DND-41 (cell line): Measurements from ENCODE around the gene COL19A1.

Experiments used
- ATAC-seq: fragments of 200-7000 bp; cut with Tn5 transposase; 3 replicates; pipeline ENCODE4 v1.9.1; 2021; ENCODE audit warnings: low read depth; ENCODE audit not compliant: insufficient read depth
- DNase-seq: peaks from one replicate; pipeline ENCODE4 v3.0.0-alpha.2; 2020
- H2AFZ ChIP-seq: 2 replicates; pipeline ENCODE4 v1.6.0; 2012; ENCODE audit warnings: low read depth, low read length
- H3K27ac ChIP-seq: 2 replicates; pipeline ENCODE4 v1.5.1; 2012; ENCODE audit warnings: low read length, inconsistent platforms
- H3K27me3 ChIP-seq: fragments of 200-600 bp; sonication (generic); 2 replicates; pipeline ENCODE4 v1.6.0; 2012; ENCODE audit warnings: low read length, mild to moderate bottlenecking, inconsistent platforms; ENCODE audit not compliant: insufficient read depth, poor library complexity
- H3K36me3 ChIP-seq: 2 replicates; pipeline ENCODE4 v1.5.1; 2012; ENCODE audit warnings: low read length, inconsistent platforms; ENCODE audit not compliant: insufficient read depth
- H3K4me1 ChIP-seq: 2 replicates; pipeline ENCODE4 v1.5.1; 2012; ENCODE audit warnings: mild to moderate bottlenecking, low read length; ENCODE audit not compliant: insufficient read depth
- H3K4me2 ChIP-seq: 2 replicates; pipeline ENCODE4 v1.6.0; 2012; ENCODE audit warnings: mild to moderate bottlenecking, moderate library complexity, low read length, inconsistent platforms; ENCODE audit not compliant: insufficient read depth
- H3K4me3 ChIP-seq, 2 experiments: fragments of 200-600 bp in 1 of 2; shearing (Covaris generic) in 1 of 2; 2 replicates each; pipeline ENCODE4 v1.5.1; 2012 to 2016; ENCODE audit warnings: inconsistent platforms in 2 of 2, low read length in 2 of 2, mild to moderate bottlenecking in 2 of 2, low read depth in 1 of 2, moderate library complexity in 1 of 2
- H3K79me2 ChIP-seq: 2 replicates; pipeline ENCODE4 v1.6.0; 2012; ENCODE audit warnings: low read length, inconsistent platforms; ENCODE audit not compliant: insufficient read depth
- H3K9ac ChIP-seq: 2 replicates; pipeline ENCODE4 v1.6.0; 2012; ENCODE audit warnings: low read depth, mild to moderate bottlenecking, inconsistent platforms, low read length, moderate library complexity
- H3K9me3 ChIP-seq: 2 replicates; pipeline ENCODE4 v1.5.1; 2012; ENCODE audit warnings: low read length, moderate library complexity, mild to moderate bottlenecking, inconsistent platforms; ENCODE audit not compliant: insufficient read depth, severe bottlenecking
- H4K20me1 ChIP-seq: 2 replicates; pipeline ENCODE4 v1.6.0; 2012; ENCODE audit warnings: low read length; ENCODE audit not compliant: insufficient read depth
- EZH2 ChIP-seq: IDR thresholded peaks from 3 replicates; pipeline ENCODE4 v1.6.1; 2012; ENCODE audit warnings: borderline replicate concordance, low read depth, mild to moderate bottlenecking, moderate library complexity, low read length, inconsistent platforms; ENCODE audit not compliant: severe bottlenecking
- TF ChIP-seq, protein P1 (sequence below): IDR thresholded peaks from 2 replicates; pipeline ENCODE4 v1.5.1; 2012; ENCODE audit warnings: borderline replicate concordance, low read length, moderate library complexity, mild to moderate bottlenecking; ENCODE audit not compliant: poor library complexity, severe bottlenecking; ENCODE audit errors: extremely low read depth

COL19A1 gene

DNA sequence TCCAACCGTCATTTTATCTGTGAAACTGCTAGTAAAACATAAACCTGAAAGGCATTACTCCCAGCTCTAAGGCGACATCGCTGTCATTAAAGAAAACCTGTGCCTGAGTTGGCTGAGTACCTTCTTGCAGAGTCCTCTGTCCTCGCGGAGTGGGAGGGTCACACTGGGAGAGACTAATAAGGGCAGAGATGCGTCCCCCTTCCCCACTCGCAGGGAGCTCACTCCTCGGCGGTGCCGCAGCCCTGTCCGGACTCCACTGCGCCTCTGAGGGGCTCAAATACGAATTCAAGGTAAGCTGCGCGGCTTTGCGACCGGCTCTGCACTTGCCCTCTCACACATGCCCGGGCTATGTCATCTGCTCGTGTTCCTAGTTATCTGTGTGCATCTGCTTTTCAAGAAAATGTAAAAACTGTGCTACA lies at the start of gene COL19A1:
Gene COL19A1, plus strand, starts transcription at position 206 of the 419 bp plus-strand sequence. CDS start 13,012 bp downstream, outside the sequence.
- no peak for DNase-seq
- Histone ChIP-seq H3K9me3 (no peaks in the 10 kb centered on the region), H3K4me3 (no peak within 1 kb of the TSS), H3K4me1 (no peaks in the 10 kb centered on the region), H3K79me2 (no peaks in the 10 kb centered on the region), H4K20me1 (no peaks in the 10 kb centered on the region), H3K9ac (no peak within 1 kb of the TSS), H3K27ac (no peak within 1 kb of the TSS), H3K4me2 (no peak within 1 kb of the TSS), H2AFZ (no peak within 1 kb of the TSS), H3K27me3 (no peaks in the 10 kb centered on the region), H3K36me3 (no peaks in the 10 kb centered on the region)
- TF ChIP-seq, protein P1, sequence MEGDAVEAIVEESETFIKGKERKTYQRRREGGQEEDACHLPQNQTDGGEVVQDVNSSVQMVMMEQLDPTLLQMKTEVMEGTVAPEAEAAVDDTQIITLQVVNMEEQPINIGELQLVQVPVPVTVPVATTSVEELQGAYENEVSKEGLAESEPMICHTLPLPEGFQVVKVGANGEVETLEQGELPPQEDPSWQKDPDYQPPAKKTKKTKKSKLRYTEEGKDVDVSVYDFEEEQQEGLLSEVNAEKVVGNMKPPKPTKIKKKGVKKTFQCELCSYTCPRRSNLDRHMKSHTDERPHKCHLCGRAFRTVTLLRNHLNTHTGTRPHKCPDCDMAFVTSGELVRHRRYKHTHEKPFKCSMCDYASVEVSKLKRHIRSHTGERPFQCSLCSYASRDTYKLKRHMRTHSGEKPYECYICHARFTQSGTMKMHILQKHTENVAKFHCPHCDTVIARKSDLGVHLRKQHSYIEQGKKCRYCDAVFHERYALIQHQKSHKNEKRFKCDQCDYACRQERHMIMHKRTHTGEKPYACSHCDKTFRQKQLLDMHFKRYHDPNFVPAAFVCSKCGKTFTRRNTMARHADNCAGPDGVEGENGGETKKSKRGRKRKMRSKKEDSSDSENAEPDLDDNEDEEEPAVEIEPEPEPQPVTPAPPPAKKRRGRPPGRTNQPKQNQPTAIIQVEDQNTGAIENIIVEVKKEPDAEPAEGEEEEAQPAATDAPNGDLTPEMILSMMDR, result no peak
- TF ChIP-seq EZH2, result no peak
- no peak for ATAC-seq

DNA sequence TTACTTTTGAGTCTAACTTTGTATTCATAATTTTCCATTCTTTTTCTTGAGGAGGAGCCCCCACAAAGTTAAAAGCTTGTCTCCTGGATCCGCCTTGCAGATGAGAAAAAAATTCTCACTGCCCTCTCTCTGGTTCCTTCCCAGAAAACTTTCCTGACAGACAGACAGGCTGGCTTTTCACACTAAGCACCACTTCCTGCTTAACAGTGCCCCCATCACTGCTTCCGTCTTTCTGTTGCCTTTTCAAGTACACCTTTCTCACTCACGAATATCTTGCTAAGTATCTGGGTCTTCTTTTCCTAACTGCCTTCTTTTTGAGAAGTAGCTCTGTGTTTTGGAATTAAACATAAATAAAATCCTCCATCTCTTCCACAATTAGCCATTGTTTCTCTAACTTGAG lies 49.8 kb upstream of the COL19A1 start:
- Histone ChIP-seq H3K27ac (no peak overlapping the region), H3K4me3 (no peak overlapping the region)

DNA sequence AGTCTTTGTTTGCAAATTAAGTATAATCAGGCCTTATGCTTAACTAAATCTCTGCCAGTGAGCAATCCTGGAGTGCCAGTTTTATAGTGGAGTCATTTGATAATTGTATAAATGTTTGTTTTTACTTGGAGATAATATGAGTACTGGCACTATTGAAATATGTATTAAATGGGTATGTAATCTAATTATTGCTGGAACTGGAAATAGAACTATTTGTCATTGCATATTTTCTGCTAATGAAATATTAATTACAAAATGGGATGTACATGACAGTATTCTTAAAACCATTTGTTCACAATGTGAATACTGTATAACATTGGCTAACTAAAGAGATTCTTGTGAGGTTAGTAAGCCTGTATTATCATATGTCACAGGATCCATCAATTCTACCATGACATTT lies 49.0 kb upstream of the COL19A1 start:
- Histone ChIP-seq H2AFZ (no peak overlapping the region), H3K9ac (no peak overlapping the region), H3K79me2 (no peaks in the 10 kb centered on the region), H3K4me1 (no peaks in the 10 kb centered on the region), H3K36me3 (no peaks in the 10 kb centered on the region), H3K27ac (no peak overlapping the region), H3K4me3 (no peak overlapping the region), H4K20me1 (no peaks in the 10 kb centered on the region), H3K4me2 (no peak overlapping the region), H3K9me3 (no peaks in the 10 kb centered on the region), H3K27me3 (no peaks in the 10 kb centered on the region)
- TF ChIP-seq, protein P1, result no peak
- TF ChIP-seq EZH2, result no peak
- ATAC-seq, result no peak
- no peak for DNase-seq

More for the DNA sequence above, 49.8 kb upstream of the COL19A1 start:
- Histone ChIP-seq H3K27me3 (no peaks in the 10 kb centered on the region), H4K20me1 (no peaks in the 10 kb centered on the region), H3K4me2 (no peak overlapping the region), H3K9ac (no peak overlapping the region), H3K36me3 (no peaks in the 10 kb centered on the region), H3K4me1 (no peaks in the 10 kb centered on the region), H3K79me2 (no peaks in the 10 kb centered on the region), H3K9me3 (no peaks in the 10 kb centered on the region), H2AFZ (0 out of 2 replicates have a peak overlapping the region, but pooled peaks have one; percentile 44)
- peak; percentile 40; the same call in 1 of the 3 replicates for ATAC-seq
- no peak for TF ChIP-seq EZH2
- TF ChIP-seq, protein P1, result no peak
- no peak for DNase-seq
